GM18858 (cell line): ENCODE measurements around the gene HIGD2A.

Experiments
- ATAC-seq: cut with Tn5 transposase; IDR thresholded peaks from one replicate; pipeline ENCODE4 v1.9.1; 2021; ENCODE audit not compliant: unreplicated experiment

Gene HIGD2A, protein sequence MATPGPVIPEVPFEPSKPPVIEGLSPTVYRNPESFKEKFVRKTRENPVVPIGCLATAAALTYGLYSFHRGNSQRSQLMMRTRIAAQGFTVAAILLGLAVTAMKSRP

GRCh38 chr5:176388444-176389134, at the start of gene HIGD2A, which contains the start of gene NOP16:
Gene HIGD2A (plus strand): TSS chr5:176388751. CDS start chr5:176388820, 69 bp downstream.
Gene NOP16 (minus strand): TSS chr5:176388598. CDS start chr5:176388539, 59 bp downstream.
- peak; percentile 82 for ATAC-seq

DNA sequence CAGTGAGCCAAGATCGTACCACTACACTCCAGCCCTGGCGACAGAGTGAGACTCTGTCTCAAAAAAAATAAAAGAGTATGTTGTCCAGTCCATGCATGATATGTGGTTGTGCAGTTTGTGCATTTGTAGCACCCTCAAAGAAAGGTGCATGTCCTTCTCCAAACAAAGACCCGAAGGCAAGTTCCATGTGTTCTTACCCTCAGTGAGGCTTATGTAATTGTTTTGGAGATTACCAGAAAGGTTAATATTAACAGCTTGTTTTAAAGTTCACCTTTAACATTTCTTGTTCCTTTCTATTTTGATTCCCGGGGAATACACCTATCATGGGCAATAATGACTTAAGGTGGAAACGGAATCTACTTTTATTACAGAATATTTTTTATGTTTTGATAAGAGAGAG, 49.2 kb upstream of the HIGD2A start:
- ATAC-seq = no peak

DNA sequence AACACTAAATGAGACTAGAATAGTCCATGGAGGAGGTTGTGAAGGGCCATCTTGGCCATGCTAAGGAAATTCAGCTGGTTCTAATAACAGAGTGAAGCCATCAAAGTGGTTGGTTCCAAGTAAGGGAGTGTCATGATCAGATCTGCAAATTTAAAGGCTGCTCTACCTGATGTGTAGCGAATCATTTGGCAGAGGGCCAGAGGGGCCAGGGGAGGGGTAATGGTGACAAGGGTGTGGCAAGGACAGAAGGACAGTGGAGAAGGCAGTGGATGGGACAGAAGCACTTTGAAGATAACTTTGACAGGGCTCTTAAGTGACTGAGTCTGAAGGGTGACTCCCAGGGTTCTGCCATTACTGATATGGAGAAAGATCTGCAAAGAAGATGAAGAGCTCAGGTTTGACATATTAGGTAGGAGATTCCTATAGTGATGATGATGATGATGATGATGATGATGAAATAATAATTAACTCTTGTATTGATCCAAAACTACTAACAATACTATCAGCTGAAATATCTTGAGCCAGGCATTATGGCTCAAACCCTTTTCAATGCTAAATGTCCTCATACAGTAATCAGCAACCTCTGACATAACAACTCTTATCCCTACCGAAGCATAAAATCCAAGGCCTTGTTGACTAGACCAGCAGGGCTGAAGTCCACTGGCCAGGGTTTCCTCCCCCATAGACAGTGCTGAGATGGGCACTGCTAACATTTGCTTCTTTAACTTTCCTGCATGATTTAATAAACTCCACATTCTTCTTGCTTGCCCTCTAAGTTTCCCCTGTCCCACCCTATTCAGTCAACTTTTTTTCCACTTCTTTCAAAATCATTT, 47.0 kb upstream of the HIGD2A start:
- ATAC-seq = no peak

DNA sequence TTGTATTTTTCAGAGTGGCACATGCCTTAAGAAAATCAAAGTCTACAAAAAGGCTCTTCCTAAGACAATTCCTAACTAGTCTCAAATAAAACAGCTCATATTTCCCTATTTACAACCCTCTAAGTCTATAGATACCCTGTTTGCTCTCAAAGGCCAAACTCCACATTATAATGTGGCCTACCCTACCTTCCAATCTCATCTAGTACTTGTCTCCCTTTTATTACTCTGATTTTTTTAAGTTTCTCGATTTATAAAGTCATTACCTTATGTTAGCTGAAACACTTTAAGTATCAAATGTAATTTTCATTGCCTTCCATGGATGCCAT, 46.4 kb upstream of the HIGD2A start:
- ATAC-seq = no peak

DNA sequence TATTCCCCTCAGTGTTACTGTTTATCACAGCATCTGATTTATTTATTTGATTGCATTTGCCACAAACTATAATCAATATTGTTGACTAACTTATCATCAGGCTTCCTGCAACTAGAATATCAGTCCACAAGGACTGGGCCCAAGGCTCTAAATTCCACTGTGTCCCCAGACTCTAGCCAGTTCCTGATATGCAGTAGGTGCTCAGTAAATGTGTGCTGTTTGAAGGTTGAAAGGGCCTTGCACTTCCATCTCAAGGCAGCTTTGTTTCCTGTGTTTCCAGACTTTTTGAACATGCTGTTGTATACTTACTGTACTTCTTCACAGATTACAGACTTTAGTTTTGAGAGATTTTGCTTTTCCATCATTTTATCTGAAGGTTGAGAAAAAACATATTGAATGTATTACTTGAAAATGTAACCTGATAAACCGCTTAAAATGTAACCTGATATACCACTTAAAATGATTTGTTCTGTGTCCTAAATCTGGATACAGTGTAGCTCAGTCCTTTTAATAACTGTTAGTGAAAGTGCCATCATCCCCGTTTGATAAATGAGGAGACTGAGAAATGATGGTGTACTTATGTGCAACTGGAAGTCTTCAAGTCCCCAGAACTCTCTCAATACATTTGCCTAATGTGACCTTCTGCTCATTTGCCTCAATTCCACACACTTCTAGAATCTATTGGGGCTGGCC, 45.6 kb upstream of the HIGD2A start:
- ATAC-seq = no peak

- ATAC-seq = no peak
Observed at GRCh38 chr5:176350416-176350815, 38.1 kb upstream of the HIGD2A start.

DNA sequence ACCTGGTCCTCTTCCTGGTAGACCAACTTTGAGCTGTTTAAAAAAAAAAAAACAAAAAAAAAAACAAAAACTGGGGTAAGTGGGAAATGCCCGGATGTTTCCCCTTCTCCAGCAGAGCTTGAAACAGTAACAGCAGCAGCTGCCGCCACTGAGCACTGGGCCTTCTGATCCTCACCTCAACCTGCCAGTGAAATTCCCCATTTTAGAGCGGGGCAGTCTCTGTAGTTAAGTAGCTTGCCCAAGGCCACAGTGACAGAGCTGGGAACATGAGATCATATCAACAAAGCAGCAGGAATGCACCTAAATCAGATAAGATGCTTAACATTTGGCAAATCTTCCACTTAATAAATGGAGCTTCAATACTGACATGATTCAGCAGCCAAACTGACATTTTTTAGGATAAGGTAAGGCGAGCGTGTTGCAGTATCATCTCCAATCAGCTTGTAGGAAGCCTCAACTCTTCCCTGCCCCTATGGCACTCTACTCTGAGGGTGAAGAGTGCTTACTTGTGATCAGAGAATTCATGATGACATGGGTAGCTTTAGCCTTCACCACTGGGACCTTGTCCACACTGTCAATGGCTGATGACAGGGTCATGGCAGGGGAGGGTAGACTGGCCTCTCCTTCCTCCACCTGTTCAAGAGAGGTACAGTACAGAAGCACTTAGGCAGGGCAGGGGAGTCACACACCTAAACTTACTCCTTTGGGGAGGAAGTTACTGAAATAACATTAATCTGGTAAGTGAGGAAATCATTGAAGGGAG, 36.3 kb upstream of the HIGD2A start:
- ATAC-seq = no peak

- no peak for ATAC-seq
Observed at GRCh38 chr5:176353533-176353932, 35.0 kb upstream of the HIGD2A start.

DNA sequence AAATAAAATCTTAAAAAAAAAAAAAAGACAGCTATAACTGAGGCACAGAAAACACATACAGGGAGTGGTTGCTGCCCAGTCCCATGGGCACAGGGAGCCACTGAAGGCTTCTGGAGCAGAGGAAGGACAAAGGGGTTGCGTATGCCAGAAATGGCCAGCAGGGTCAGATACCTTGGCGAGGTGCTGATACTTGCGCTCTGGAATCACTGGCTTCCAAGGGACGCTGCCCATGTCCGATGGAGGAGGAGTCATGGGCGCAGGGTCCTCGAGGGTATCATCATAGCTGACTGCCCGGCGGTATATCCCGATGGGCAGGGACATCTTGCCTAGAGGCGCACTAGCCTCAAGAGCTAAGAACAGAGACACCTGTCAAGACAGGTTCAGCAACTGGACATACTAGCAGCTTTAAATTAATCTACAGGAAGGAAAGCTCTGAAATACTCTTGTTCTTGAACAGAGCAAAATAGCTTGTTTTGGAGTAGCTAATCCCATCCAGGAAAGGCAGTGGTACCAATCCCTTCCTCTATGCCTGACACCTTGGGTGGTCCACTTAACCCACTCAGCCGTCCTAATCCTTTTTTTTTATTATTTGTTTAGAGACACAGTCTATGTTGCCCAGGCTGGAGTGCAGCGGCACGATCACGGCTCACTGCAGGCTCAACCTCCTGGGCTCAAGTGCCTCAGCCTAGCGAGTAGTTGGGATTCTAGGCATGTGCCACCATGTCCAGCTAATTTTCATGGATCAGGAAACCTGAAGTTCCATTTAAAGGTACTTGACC, 33.0 kb upstream of the HIGD2A start:
- no peak for ATAC-seq

DNA sequence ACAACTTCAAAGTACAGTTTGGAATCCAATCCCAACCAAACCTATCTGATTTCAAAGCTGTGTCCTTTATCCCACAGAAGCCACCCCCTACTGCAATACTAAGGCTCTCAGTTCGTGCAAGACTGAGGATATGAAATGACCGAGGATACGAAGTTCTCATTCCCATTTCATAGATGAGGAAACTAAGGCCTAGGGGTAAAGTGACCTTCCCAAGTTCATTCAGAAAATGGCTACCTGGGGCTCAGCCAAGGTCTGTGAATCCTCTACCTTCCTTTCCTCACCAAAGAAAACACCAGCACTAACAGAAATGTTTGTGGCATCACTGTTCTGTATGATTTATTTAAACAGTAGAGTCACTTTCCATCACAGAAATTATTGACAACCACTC, 32.4 kb upstream of the HIGD2A start:
- no peak for ATAC-seq

DNA sequence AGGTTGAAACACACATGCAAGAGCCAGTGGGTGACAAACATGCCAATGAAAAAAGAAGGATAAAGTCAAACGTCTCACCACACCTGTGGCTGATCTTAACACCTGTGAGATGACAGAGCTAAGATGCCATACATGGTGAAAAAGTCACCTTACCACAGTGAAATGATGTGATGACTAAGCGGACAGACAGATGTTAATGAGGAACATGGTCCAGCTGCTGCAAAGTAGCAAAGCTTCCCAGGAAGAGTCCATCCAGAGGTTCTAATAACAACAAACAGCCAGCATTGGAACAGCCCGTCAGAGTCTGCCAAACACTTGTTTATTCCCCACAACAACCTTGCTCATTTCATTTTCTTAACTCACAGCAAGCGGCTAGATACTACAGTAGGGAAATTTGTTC, 28.9 kb upstream of the HIGD2A start:
- no peak for ATAC-seq

DNA sequence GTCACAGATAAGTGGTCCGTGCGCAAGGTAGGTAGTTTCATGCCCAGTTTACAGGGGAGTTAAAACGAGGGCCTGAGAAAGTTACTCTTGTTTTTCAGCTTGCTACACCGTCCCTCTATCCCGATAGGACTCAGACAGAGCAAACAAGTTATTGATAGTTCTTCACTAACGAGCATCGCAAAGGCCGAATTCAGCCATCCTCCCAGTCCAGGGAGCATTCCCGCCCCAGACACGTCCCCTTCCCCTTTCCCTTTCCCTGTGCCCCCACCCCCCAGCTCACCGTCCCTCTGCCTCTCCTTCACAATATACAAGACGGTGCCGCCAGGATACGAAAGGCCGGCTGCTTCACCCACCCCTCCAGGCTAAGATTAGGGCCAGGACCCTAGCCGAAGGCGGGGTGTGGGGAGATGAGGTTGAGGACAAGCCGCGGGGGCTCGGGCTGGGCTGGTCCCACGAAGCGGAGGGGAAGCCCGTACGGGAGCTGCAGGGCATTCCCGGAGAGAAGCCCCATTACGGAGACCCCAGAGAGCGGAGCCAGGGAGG, 27.6 kb upstream of the HIGD2A start:
- ATAC-seq = no peak

DNA sequence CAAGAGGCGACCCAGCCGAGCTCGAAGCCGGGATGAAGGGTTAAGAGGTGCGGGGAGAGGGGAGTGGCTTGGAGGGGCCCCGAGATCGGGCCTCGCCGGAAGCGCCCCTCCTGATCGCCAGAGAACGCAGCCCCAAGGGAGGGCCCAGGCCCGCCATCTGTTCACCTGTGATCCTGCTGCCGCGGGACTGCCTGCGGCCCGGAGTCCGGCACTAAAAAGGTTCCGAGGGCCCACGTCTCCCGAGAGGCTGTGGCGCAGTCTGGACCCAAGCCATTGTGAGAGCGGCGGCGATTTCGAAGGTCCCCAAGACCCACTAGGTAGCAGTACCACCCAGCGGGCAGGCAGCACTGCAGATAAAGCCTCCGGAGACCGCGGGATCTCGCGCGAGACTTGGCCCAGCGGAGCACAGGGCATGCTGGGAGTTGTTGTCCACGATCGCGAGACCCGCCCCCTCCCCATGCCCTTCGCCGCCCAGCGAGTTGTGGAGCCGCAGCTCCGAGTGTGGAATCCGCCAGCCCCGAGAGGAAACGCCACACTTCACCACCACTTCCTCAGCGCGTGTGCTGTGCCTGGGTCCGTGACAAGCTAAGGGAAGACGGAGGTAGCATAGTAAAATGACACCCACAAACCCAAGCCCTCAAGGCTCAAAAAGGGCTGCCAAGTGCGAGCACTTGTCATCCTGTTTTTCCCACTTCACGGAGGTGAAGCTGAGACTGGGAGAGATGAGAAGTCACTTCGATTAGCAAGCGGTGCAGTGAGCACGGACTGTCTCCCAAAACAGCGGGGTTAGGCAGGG, 26.9 kb upstream of the HIGD2A start, which contains the start of gene KIAA1191:
Gene KIAA1191, minus strand, starts transcription at position 328 of the 796 bp plus-strand sequence. CDS start 2,256 bp downstream, outside the sequence.
- ATAC-seq = peak; percentile 73

- peak; percentile 4 for ATAC-seq
Observed at GRCh38 chr5:176362233-176362490, 26.4 kb upstream of the HIGD2A start.

GRCh38 chr5:176364765-176365350, 23.7 kb upstream of the HIGD2A start:
- no peak for ATAC-seq

GRCh38 chr5:176365351-176366231, 23.0 kb upstream of the HIGD2A start, which contains the start of gene ARL10:
Gene ARL10 (plus strand): TSS chr5:176365487. CDS start chr5:176365564, 77 bp downstream.
- ATAC-seq = no peak

- ATAC-seq = no peak
Observed at GRCh38 chr5:176366232-176366894, 22.2 kb upstream of the HIGD2A start.
